Activated effector memory CD4-positive, alpha-beta T cell treated with Interleukin-2 at 50 U/mL for 16 hours (primary cell): ENCODE measurements around the gene EPM2A.

Source experiments
- DNase-seq: peaks from one replicate; pipeline ENCODE4 v3.0.0-alpha.2; 2020

The EPM2A gene

DNA sequence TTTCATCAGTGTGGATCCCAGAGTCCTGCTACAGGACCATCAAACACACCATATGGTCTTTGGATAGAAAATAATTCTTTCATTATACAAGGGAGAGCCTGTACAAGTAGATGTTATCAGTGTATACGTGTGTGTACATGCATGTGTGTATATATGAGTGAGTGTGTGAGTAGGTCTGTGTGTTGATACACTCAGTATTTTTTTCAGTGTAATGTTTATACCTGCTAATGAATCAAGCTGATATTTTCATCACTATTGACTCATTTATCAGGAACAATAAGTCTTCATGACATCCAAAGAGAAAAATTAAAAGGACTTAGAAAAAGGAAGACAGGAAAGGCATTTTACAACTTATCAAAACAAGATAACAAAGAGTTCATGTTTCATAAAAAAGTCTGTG lies 66.5 kb downstream of the EPM2A start:
- no peak for DNase-seq

DNA sequence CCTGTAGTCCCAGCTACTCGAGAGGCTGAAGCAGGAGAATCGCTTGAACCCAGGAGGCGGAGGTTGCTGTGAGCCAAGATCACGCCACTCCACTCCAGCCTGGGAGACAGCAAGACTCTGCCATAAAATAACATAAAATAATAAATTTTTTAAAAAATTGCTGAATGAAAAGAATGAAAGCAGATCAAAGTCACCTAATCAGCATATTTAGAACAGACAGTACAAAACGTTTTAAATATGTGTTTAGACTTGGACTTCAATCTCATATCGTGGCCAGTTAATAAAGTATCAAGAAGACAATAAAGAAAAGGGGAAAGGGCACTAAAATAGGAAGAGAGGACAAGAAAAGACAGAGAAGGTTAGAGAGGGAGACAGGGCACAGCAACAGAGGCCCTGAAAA lies 74.6 kb downstream of the EPM2A start:
- no peak for DNase-seq

DNA sequence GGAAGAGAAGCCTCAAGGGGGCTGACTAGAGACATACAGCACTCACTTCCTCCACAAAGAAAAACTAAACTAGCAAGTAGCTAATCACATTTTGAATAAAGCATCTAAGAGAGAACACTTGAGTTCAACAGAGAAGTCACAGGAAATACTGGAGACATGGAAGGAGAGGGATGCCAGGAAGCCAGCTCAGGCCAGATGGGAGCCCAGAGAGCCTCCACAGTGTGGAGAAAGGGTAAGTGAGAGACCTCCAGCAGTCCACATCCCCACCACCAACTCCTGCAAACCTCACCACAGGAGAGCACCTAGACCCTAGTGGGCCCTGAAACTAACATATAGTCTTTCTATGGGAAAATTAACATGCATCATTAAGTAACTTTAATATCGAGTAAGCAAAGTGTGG lies 79.2 kb downstream of the EPM2A start:
- DNase-seq = no peak

DNA sequence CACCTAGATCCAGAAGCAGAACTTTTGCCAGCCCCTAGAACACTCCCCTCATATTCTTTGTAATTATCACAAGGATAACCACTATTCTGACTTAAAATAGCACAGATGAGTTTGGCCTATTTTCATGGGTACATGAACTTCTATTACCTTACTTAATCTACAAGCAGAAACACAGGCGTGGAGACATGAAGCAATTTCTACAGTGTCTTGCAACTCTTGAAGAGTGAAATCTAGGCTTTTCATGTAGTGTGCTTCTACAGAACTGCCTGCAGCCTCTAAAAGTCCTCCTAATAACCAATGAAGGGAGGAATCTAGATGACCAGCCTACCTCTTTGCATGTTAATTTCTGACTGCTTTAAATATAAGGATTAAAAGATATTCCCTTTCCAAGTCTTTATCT lies 82.7 kb downstream of the EPM2A start:
- no peak for DNase-seq

DNA sequence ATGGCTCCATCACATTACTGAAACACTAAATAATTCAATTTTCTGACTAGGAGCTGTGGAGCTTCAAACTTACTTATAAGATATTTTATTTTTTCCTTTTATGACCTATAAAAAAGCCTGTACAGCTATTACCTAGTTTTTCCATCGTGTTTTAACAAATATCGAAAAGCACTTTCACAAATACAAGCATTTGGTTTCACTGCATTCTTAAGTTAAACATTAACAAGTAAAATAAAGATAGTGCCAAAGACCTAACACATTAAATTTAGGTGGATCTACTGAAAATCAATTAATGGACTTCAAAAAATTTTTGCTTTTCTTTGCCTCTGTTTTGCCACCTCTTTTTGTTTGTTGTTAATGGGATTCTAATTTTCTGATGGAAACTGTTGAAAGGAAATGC lies 83.3 kb downstream of the EPM2A start:
- DNase-seq = no peak

DNA sequence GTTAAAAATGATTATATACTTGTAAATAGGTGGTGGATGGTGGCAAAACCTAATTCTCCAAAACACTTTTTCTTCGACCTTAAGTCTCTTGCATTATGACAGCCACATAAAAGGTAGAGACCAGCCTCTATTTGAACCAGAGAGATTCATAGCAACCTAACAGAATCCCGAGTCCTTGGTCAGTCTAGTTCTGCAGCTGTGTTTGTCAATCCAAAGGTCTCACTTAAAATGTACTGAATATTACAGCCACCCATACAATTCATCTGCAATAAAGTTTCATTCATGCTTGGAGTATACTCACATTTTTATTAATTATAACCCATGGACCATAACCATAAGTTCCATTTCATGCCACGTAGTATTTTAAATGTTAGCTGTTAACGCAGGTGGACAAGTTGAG lies 87.2 kb downstream of the EPM2A start:
- DNase-seq = no peak

DNA sequence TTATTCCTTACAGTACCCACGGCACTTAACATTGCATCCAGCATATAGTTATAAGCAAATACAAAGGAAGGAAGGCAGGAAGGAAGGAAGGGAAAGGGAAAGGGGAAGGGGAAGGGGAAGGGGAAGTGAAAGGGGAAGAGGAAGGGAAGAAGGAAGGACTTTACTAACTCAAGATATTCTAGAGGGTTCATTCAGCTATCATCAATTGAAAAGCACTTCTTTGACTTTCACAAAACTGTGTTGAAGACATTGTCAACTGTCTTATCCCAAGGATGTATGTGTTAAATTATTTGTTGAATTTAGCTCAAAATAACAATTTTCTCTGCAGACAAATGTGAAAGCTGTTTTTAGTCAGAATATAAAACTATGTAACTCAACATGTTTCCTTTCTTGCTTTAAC lies 87.7 kb downstream of the EPM2A start:
- DNase-seq = no peak

DNA sequence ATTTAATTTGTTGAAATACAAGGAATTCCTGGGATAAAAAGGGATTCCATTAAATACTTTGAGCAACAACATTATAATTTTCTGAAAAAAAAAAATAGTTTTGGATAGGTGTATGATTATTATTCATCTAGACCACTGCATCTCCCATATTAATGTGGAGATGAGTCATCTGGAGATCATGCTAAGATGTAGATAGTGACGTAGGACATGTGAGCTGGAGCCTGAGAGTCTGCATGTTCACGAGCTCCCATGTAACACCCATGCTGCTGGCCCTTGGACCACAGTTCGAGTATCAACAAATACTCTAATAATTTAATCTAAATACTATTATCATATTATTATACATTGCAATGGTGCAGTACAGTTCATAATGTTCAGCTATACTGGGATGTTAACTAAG lies 91.6 kb downstream of the EPM2A start:
- no peak for DNase-seq

DNA sequence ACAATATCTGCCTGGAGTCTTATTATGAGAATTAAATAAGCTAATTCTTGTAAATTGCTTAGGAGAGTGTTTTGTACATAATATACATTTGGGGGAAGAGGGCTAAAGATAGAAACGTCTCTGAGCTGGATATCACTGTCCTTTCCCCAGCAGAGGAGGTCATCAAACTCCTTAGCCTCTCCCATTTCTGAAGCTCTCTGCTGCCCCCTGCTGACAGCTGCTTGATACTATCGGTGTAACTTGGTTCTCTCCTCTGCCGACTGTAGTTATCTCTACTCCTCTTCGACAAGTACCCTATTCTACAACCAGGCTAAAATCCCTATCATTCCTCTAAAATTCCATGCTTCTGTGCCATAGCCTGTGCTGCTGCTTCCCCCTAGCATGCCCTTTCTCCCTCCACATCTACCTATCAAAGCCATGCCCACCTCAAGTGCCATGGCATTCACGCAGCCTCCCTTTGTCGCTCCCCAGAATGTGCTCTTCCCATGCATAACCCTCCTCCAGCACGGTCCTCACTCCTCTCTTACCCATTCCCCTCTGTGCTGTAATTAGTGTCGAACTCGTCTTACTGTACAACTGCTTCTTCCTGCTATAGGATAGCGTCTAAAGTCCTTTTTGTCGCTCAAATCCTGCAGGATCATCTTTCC lies 101.2 kb downstream of the EPM2A start:
- DNase-seq = peak; percentile 48

DNA sequence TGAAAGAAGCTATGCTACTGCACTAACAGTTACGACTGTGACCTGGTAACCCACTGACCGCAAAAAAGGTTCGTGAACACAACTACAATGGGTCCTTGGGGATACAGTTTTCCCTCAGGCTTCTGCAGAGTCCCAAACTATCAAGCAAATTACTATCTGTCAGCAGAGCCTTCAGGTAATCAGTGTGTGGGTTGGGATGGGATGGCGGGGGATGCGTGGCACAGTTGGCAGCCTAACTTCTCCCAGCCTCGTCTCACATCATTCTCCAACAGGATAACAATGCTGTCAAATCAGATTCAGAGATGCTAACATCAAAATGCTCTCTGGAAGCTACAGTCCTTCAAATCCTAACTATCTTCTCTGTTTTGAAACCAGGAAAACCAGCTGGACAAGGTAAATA lies 102.3 kb downstream of the EPM2A start:
- DNase-seq = no peak

DNA sequence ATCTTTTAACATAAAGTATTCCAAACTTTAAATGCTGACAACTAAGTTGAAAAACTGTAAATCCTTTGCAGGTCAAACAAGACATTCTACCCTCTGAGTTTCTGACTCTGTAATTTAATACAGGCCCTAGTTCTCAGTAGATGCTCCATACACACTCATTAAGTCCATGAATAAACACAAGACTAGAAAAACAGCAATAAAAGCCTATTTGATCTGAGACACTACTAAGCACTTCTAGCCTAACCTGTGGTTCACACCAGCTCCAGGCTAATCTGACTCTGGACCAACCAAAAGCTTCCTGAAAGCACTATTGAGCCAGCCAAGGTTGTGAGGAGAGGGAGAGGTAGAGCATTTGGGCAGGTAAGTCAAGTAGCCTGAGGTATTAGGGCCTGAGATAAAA lies 103.9 kb downstream of the EPM2A start:
- DNase-seq = no peak

DNA sequence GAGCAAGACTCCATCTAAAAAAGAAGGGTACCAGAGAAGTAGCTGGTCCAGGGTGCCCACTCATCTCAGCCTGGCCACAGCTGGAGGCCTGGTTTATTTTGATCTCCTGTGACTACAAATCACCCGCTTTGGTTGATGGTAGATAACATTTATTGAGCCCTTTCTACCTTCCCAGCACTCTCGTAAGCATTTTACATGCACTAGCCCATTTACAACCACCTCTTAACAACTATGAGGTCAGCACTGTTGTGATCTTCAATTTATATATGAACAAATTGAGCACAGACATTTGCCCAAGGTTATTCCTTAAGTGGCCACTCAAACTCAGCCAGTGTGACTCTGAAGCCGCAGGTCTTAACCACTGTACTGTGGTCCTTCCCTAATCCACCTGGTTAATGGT lies 104.7 kb downstream of the EPM2A start:
- no peak for DNase-seq

DNA sequence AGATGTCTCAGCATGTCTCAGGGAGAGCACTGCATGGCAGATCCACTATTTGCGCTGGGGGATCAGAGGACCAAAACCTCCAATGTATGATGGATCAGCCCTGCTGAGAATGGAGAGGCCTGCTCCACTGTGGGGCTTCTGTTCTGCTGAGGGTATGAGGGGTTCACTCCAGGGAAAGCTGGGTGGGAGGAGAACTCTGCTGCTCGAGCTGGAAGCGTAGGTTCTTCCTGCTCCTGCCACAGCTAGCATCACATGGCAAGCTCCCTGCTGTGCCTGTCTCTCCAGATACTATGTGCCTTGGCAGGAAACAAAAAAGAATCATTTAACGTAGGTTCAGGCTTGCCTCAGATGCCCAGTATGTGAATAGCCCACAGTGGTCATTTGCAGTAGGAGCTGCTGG lies 105.8 kb downstream of the EPM2A start:
- no peak for DNase-seq

DNA sequence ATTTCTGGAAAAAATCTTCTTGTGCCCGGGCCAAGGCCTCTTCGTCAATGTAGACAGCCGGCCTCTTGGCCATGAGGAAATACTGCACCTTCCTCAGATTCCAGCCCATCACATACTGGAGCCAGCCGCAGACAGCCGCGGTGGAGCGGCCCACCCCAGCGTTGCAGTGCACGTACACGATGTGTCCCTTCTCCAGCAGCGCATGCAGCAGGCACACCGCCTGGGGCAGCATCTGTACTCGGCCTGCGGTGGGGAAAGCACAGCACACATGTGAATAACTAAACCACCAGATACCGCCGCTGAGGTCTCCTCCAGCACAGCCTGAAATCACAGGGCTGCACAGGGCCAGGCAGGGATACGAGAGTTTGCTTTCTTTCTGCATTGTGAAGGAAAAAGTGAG lies 107.9 kb downstream of the EPM2A start:
- no peak for DNase-seq

DNA sequence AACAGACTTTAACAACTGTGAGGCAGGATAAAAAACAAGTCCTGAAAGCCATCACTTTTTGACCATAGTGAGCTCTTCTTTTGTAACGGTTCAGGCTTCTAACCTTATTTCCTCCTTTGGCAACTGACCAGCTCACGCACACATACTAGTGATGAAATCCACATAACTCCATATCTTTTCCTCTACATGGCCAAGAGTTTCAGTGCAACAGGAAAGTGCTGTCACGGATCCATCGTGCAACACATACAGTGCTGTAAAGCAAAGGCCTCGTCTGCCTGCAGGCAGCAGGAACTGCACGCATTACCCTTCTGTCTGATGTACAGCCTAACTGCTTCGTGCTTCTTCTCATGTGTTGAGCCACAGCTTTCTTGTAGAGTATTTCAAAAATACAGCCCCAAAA lies 108.5 kb downstream of the EPM2A start:
- DNase-seq = no peak

DNA sequence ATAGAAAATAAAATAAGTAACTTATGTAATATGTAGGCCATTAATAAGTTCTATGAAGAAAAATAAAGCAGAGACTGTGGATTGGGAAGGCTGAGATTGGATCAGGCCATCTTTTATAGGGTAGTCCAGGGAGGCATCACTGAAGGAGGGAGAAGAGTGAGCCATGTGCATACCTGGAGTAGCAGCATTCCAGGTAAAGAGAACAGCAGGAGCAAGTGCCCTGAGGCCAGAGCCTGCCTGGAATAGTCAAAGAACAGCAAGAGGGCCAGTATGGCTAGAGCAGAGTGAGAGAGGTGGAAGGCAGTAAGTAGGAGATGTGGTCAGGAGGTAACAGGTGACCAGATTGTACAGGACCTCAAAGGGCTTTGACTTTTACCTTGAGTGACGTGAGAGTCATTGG lies 112.1 kb downstream of the EPM2A start:
- DNase-seq = no peak

DNA sequence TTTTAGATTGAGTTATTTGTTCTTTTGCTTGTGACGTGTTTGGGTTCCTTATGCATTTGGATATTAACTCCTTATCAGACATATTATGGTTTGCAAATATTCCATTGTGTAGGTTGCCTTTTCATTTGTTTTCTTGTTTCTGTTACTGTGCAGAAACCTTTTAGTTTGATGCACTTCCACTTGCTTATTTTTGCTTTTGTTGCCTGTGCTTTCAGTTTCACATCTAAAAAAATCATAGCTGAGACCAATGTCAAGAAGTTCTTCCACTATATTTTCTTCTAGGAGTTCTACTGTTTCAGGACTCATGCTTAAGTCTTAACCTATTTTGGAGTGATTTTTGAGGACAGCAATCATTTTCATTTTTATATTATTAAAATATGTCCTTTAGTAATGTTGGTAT lies 113.5 kb downstream of the EPM2A start:
- DNase-seq = no peak

DNA sequence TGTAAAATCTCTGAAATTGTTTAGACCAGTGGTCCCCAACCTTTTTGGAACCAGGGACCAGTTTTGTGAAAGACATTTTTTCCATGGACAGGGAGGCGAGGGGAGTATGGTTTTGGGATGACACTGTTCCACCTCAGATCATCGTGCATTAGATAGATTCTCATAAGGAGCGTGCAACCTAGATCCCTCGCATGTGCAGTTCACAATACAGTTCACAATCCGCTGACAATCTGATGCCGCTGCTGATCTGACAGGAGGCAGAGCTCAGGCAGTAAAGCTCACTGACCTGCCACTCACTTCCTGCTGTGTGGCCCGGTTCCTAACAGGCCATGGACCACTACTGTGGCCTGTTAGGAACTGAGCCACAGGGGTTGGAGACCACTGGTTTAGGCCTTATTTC lies 115.2 kb downstream of the EPM2A start:
- no peak for DNase-seq

DNA sequence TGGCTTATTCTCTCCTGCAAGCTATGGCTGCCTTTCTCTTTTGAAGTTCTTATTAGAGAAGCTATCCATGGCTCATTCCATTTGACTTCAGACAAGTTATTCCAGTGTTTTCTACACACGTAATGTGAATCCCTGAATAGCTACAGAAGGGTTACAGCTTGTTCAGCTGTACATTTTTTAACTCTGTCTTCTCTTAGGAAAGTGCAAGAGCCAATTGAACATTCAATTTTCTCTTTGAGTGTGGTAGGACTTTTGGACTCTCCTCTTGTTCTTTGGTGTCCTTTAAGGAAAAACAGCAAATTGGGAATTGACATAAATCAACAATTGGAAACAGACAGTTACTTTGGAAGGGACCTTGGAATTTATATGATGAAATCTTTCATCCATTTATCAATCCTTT lies 125.8 kb downstream of the EPM2A start:
- no peak for DNase-seq

DNA sequence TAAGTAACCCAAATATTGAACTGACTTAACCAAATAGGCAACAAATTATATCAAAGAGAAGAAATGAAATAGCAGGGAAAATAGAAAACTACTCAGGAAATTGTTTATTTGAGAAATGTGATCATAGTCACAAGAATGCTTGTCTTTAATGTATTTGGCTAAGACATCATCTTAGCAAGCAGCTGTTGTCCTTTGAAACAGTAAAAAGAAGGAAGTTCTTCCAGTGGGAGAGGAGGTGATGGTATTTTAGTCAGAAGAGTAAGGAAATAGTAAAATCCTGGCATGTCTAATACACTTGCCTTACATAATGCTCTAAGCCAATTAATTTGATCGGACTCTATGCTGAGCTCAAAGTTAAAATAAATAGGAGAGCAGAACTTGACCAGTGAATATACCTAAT lies 126.5 kb downstream of the EPM2A start:
- no peak for DNase-seq

DNA sequence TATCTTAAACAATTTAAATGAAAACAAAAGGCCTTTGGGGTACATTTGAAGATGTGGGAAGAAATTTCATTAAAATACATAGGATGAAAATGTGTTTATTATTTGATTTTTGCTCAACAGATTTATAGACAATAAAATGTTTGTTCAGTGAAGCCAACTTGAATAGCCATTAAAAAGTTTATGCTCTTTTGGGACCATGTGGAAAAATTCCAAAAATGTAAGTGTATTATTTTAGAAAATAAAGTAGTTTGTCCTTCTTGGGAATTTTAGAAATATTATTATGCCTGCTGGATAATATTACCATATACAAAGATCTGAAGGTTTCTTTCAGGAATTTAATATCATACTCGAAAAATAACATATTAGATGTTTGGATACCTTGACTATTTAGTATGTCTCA lies 131.3 kb downstream of the EPM2A start:
- no peak for DNase-seq

DNA sequence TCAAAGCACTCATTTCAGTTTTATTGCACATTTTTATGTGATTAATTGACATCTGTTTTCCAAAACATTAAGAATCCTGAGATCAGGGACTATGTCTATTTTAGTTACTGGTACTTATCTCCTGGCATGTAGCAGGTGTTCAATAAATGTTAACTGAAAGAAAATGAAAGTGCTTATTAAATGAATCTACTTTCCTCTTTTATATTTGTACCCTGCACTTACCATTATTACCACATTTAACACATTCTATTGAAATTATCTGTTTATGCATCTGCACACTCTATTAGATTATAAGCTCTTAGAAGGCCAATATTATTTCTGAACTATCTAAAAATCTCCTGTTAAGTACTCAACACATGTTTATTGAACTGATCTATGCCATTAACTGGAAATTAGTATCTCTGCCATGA lies 131.9 kb downstream of the EPM2A start:
- no peak for DNase-seq

DNA sequence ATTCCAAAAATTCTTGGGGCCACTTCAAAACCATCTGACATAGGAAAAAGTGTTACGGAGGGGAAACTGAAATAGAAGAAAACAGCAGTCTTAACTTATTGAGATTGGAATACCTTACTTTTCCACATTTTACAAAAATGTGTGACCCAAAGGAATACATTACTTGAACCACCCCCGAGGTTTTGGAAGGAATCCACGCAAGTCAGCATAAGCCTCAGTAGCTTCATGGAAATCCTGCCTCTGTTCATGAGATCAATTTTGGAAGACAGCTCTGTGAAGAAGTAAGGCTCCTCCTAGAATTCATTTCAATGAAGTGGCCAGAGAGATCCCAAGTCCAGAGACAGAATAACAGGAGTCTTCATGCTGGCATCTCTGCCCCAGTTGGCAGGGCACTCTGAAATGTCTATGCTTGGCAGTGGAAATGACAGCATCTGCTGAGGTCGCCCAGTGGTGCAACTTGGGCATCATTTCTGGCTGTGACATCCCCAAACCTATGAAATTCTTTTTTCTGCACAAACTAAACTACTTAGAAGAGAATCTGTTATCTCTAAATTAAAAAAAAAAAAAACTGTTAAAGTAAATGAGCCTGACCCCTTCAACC lies 132.5 kb downstream of the EPM2A start:
- DNase-seq = no peak

DNA sequence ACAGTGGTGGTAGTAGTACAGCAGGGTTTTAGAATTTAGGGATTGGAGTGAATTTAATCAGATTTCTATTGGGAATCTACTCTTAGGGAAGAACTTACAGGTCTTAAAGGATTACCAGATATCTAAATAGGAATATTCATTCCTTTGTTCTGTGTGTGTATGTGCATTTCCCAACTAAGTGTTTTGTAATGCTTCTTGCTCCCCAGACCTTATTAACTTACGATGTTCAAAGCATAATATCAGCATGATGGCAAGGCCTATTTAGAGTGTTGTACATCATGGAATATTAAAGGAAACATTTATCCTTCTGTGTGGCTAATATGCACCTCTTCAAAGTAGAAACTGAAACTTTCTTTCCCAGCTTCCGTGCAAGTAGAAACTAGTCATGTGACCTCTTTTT lies 133.9 kb downstream of the EPM2A start:
- no peak for DNase-seq

DNA sequence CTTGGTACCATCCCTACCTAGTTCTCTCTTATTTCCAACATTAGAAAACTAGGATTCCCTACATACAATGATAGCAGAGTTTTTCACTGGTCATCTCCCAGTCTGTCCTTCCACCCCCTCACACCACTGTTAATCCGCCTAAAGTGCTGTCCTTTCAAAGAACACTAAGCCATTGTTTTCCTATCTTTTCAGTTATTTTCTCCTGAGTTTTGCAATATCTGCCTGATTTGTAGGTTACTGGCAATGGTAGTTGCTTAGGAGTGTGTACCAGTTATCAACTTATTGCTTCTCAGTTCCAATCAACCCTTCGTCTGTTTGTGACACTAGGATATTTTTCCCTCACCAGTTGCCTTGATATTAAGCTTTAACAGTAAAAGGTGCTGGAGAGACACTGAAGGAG lies 135.0 kb downstream of the EPM2A start:
- no peak for DNase-seq

DNA sequence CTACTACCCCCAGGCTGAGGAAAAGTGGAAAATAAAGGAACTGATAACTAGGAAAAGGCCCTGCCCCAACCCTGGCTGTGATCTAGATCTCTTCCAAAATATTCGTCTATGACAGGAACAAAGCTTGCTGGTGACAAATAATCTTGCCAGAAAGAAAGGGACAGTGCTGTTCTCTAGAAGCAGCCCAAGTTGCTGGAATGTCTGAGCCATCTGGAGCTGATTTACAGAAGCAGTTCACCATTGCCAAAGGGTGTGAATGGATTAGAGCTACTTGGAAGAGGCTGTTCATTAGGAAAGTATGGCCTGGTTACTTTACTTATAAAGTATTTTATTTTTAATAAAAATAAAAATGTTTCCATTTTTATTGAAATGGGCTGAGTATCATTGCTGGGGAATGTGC lies 146.3 kb downstream of the EPM2A start:
- DNase-seq = no peak
